Esophagus (tissue), 2 donors: ENCODE results near the gene NOD1. TPM values are rescaled to one million over a fixed set of nuclear protein-coding genes. Genes with fewer than 3 reads are reported as not detected.

Experiments
- polyA plus RNA-seq, 2 donors: library from polyadenylated mRNA; stranded (reverse); fragments of 200-250 nt; gene quantifications; one replicate each; pipeline ENCODE4 v1.2.3, GENCODE V29; 2013
- donor health status: healthy with polysubstance abuse.
- donor health status: Bipolar disorder and iron deficiency.

Gene NOD1
- polyA plus RNA-seq, 2 donors: 5.0 to 6.1 TPM

Other genes starting within 250 kb of the NOD1 start
- 1 to 10 TPM; 7.9 to 9.0 TPM for gene ZNRF2, start 194.2 kb downstream of the NOD1 start, polyA plus RNA-seq
- gene GGCT, start 26.0 kb upstream of the NOD1 start, polyA plus RNA-seq: 10 to 100 TPM; 88.5 to 96.2 TPM
- gene GARS1, start 116.1 kb upstream of the NOD1 start, polyA plus RNA-seq: 100 to 1,000 TPM in 1 of 2 donors, 10 to 100 TPM in 1; 68.0 to 124 TPM
- under 1 TPM; 0.04 to 0.06 TPM for gene CRHR2, start 203.7 kb upstream of the NOD1 start, polyA plus RNA-seq